Keratinocyte (primary cell): Measurements from ENCODE around the gene TENM4. TPM values are rescaled to one million over a fixed set of nuclear protein-coding genes. Genes with fewer than 3 reads are reported as not detected.

Experiments
- DNase-seq: peaks from one replicate; pipeline ENCODE4 v3.0.0-alpha.2; 2011; ENCODE audit warnings: low read depth, missing footprints, low spot score
- FAIRE-seq: peaks from 2 replicates; lab custom pipeline; 2011; peaks lifted over from hg19 to GRCh38; lab: Jason Lieb, UNC
- H2AFZ ChIP-seq: 2 replicates; pipeline ENCODE4 v1.6.0; 2012; ENCODE audit warnings: low read length, control low read depth, inconsistent platforms; ENCODE audit not compliant: control insufficient read depth
- H3K27ac ChIP-seq: 2 replicates; pipeline ENCODE4 v1.5.1; 2011; ENCODE audit warnings: low read length; ENCODE audit not compliant: control insufficient read depth, insufficient read depth
- H3K27me3 ChIP-seq: 3 replicates; pipeline ENCODE4 v1.6.0; 2011; ENCODE audit warnings: low read length; ENCODE audit not compliant: control insufficient read depth, insufficient read depth; ENCODE audit errors: extremely low read depth
- H3K36me3 ChIP-seq, 2 experiments: 2 replicates in 1 of 2; 3 replicates in 1 of 2; pipeline ENCODE4 v1.5.1; 2011; ENCODE audit warnings: low read length in 2 of 2, mild to moderate bottlenecking in 1 of 2; ENCODE audit not compliant: control insufficient read depth in 2 of 2, insufficient read depth in 2 of 2; ENCODE audit errors: extremely low read depth in 1 of 2
- H3K4me1 ChIP-seq: 3 replicates; pipeline ENCODE4 v1.5.1; 2011; ENCODE audit warnings: low read length; ENCODE audit not compliant: control insufficient read depth, insufficient read depth; ENCODE audit errors: extremely low read depth
- H3K4me2 ChIP-seq: 3 replicates; pipeline ENCODE4 v1.6.0; 2011; ENCODE audit warnings: low read depth, low read length; ENCODE audit not compliant: control insufficient read depth, insufficient read depth; ENCODE audit errors: extremely low read depth
- H3K4me3 ChIP-seq, 3 experiments: fragments of 200-600 bp in 1 of 3; sonication (generic) in 1 of 3; 2 replicates in 2 of 3; 3 replicates in 1 of 3; pipeline ENCODE4 v1.5.1; 2011 to 2016; ENCODE audit warnings: low read length in 3 of 3, mild to moderate bottlenecking in 3 of 3, control low read depth in 2 of 3, inconsistent platforms in 1 of 3, low read depth in 1 of 3, mixed read lengths in 1 of 3, mixed run types in 1 of 3, moderate library complexity in 1 of 3; ENCODE audit not compliant: control insufficient read depth in 2 of 3, insufficient read depth in 2 of 3; ENCODE audit errors: extremely low read depth in 1 of 3
- H3K79me2 ChIP-seq: 2 replicates; pipeline ENCODE4 v1.6.0; 2012; ENCODE audit warnings: low read length; ENCODE audit not compliant: control insufficient read depth, insufficient read depth
- H3K9ac ChIP-seq: 3 replicates; pipeline ENCODE4 v1.6.0; 2011; ENCODE audit warnings: low read length; ENCODE audit not compliant: control insufficient read depth, insufficient read depth; ENCODE audit errors: extremely low read depth
- H3K9me1 ChIP-seq: 3 replicates; pipeline ENCODE4 v1.6.0; 2011; ENCODE audit warnings: low read length; ENCODE audit not compliant: control insufficient read depth, insufficient read depth; ENCODE audit errors: extremely low read depth
- H3K9me3 ChIP-seq: 2 replicates; pipeline ENCODE4 v1.5.1; 2012; ENCODE audit warnings: low read depth, low read length; ENCODE audit not compliant: control insufficient read depth
- H4K20me1 ChIP-seq: 3 replicates; pipeline ENCODE4 v1.6.0; 2011; ENCODE audit warnings: low read length; ENCODE audit not compliant: control insufficient read depth, insufficient read depth; ENCODE audit errors: extremely low read depth
- CTCF ChIP-seq, 3 experiments: IDR thresholded peaks in 1 of 3; conservative IDR thresholded peaks in 1 of 3; optimal IDR thresholded peaks in 1 of 3; 2 replicates in 2 of 3; 3 replicates in 1 of 3; pipeline versions ENCODE3 to v1.5.1; 2011; ENCODE audit warnings: low read length in 3 of 3, mild to moderate bottlenecking in 3 of 3, moderate library complexity in 2 of 3, control low read depth in 1 of 3, inconsistent platforms in 1 of 3; ENCODE audit not compliant: insufficient read depth in 2 of 3; ENCODE audit errors: extremely low read depth in 1 of 3
- EZH2 ChIP-seq: IDR thresholded peaks from one replicate; pipeline ENCODE4 v1.6.1; 2012; ENCODE audit warnings: inconsistent platforms, mild to moderate bottlenecking, low read length, moderate library complexity
- dilution Hi-C: fragments of 300-500 bp; cut with MboI; formaldehyde crosslinking; loops from one replicate; pipeline ENCODE4 v1.7.0; 2020; ENCODE audit warnings: low sequenced_read_pairs; ENCODE audit not compliant: extremely low pct_ligation_motif_present
- polyA plus RNA-seq, 5 experiments: library from polyadenylated mRNA; depleted of rRNA in 3 of 5; stranded (reverse) in 3 of 5; stranded (forward) in 1 of 5; unstranded in 1 of 5; fragments of >200 nt; gene quantifications; 1 replicate in 1 of 5; 2 replicates in 3 of 5; 3 replicates in 1 of 5; pipeline versions ENCODE4 v1.2.1 to v1.2.3, GENCODE V29; 2011 to 2012; ENCODE audit warnings: missing spikeins in 2 of 5, low read depth in 1 of 5, low replicate concordance in 1 of 5

Gene TENM4
- polyA plus RNA-seq, 1 donor (not counting 4 experiments of a cell fraction or from before 2014, with no cell fraction given) = 3.5 TPM

- FAIRE-seq = no peak
- dilution Hi-C loops = no loop called here
- Histone ChIP-seq H3K27me3 (no peaks in the 10 kb centered on the region), H3K4me3 (no peak overlapping the region), H3K9me3 (no peaks in the 10 kb centered on the region), H4K20me1 (no peaks in the 10 kb centered on the region), H3K36me3 (no peaks in the 10 kb centered on the region), H2AFZ (no peak overlapping the region), H3K9ac (no peak overlapping the region), H3K9me1 (no peaks in the 10 kb centered on the region), H3K4me2 (no peak overlapping the region), H3K79me2 (no peaks in the 10 kb centered on the region), H3K27ac (no peak overlapping the region), H3K4me1 (peaks cover 5% of the 10 kb centered on the region)
- DNase-seq = no peak
- TF ChIP-seq CTCF (optimal IDR thresholded peaks at IDR 0.05 in 1 of 3, IDR thresholded peaks at IDR 0.05 in 1 of 3, conservative IDR thresholded peaks at IDR 0.05 in 1 of 3; ENCODE audit: extremely low read depth in 1 of 3, insufficient read depth in 2 of 3, low read length in 3 of 3) (no peak), EZH2 (no peak)
These were observed 620.1 kb downstream of the TENM4 start for GRCh38 chr11:78820741-78821140.

DNA sequence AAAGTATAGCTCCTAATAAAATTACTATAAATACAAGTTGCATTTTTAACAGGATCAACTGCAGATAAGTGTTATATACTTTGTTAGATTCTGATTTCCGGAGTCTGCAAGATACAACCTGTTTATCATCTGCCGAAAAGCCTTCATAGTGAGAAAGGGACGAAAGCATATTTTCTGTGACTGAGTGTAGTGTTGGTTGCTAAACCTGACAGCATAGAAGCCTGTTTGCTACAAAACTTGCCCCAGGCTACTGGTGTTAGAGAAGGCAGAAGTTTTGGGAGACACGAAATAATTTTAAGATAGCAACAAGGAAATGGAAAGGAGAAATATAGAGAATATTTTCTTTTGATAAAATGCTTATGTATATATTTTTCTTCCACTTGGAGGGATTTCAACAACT lies 622.6 kb downstream of the TENM4 start:
- Histone ChIP-seq H3K79me2 (no peaks in the 10 kb centered on the region), H4K20me1 (no peaks in the 10 kb centered on the region), H3K4me3 (no peak overlapping the region), H3K4me2 (no peak overlapping the region), H3K9me1 (no peaks in the 10 kb centered on the region), H3K4me1 (peaks cover 5% of the 10 kb centered on the region), H3K9me3 (no peaks in the 10 kb centered on the region), H3K27ac (no peak overlapping the region), H3K9ac (no peak overlapping the region), H3K36me3 (no peaks in the 10 kb centered on the region), H3K27me3 (no peaks in the 10 kb centered on the region), H2AFZ (no peak overlapping the region)
- no peak for DNase-seq
- no peak for TF ChIP-seq EZH2
- TF ChIP-seq CTCF (optimal IDR thresholded peaks at IDR 0.05 in 1 of 3, IDR thresholded peaks at IDR 0.05 in 1 of 3, conservative IDR thresholded peaks at IDR 0.05 in 1 of 3; ENCODE audit: extremely low read depth in 1 of 3, insufficient read depth in 2 of 3, low read length in 3 of 3) = no peak
- dilution Hi-C loops = no loop called here
- FAIRE-seq = no peak
